H1 (cell line): ENCODE data around the gene TP53. TPM values are rescaled to one million over a fixed set of nuclear protein-coding genes. Genes with fewer than 3 reads are reported as not detected.

ENCODE experiments used
- CTCF ChIA-PET: fragments of 300-600 bp; sonication (Branson Sonifier 250); formaldehyde crosslinking; loops from one replicate; lab custom pipeline; 2021; ENCODE audit not compliant: partially characterized antibody; lab: Charles Lee
- POLR2A ChIA-PET: fragments of 300-600 bp; sonication (Branson Sonifier 250); formaldehyde crosslinking; loops from one replicate; lab custom pipeline; 2021; ENCODE audit warnings: inconsistent platforms; ENCODE audit not compliant: partially characterized antibody; lab: Charles Lee
- DNase-seq, 2 experiments: peaks; one replicate each; pipeline versions ENCODE4 v3.0.0 to v3.0.0-alpha.2; 2010 to 2022; ENCODE audit warnings: low spot score in 2 of 2, low read depth in 1 of 2, mixed read lengths in 1 of 2
- FAIRE-seq: peaks from 2 replicates; lab custom pipeline; 2011; peaks lifted over from hg19 to GRCh38; lab: Jason Lieb, UNC
- H2AFZ ChIP-seq: 2 replicates; pipeline ENCODE4 v1.8.1; 2012; ENCODE audit warnings: low read length, inconsistent platforms
- H2AK5ac ChIP-seq: 2 replicates; pipeline ENCODE4 v1.6.1; 2013; ENCODE audit warnings: low read depth, low read length
- H2BK120ac ChIP-seq: replicated peaks from 2 replicates; pipeline ENCODE3; 2013; ENCODE audit warnings: low read depth, low read length, inconsistent platforms
- H2BK12ac ChIP-seq: 2 replicates; pipeline ENCODE4 v1.6.1; 2013; ENCODE audit warnings: low read depth, low read length
- H2BK15ac ChIP-seq: 2 replicates; pipeline ENCODE4 v1.6.1; 2013; ENCODE audit warnings: low read length
- H2BK20ac ChIP-seq: 2 replicates; pipeline ENCODE4 v1.6.1; 2013; ENCODE audit warnings: low read length
- H2BK5ac ChIP-seq: 2 replicates; pipeline ENCODE4 v1.6.1; 2013; ENCODE audit warnings: low read depth, low read length
- H3K14ac ChIP-seq: 2 replicates; pipeline ENCODE4 v1.6.1; 2013; ENCODE audit warnings: inconsistent platforms; ENCODE audit not compliant: insufficient read length
- H3K18ac ChIP-seq: 2 replicates; pipeline ENCODE4 v1.6.1; 2013; ENCODE audit warnings: low read length; ENCODE audit errors: extremely low read depth
- H3K23ac ChIP-seq: 2 replicates; pipeline ENCODE4 v1.6.1; 2013; ENCODE audit warnings: inconsistent platforms; ENCODE audit not compliant: insufficient read length
- H3K23me2 ChIP-seq: 2 replicates; pipeline ENCODE4 v1.6.1; 2013; ENCODE audit warnings: low read depth, low read length
- H3K27ac ChIP-seq: 2 replicates; pipeline ENCODE4 v1.6.1; 2011; ENCODE audit warnings: low read depth, low read length, inconsistent platforms
- H3K27me3 ChIP-seq, 4 experiments: replicated peaks in 1 of 4; 1 replicate in 1 of 4; 2 replicates in 3 of 4; pipeline versions ENCODE4 v1.6.1 to v1.8.1; 2011 to 2013; ENCODE audit warnings: low read length in 3 of 4, mild to moderate bottlenecking in 3 of 4, inconsistent platforms in 2 of 4, mixed read lengths in 2 of 4, moderate library complexity in 1 of 4; ENCODE audit not compliant: control insufficient read depth in 3 of 4, insufficient read depth in 3 of 4; ENCODE audit errors: extremely low read depth in 1 of 4
- H3K36me3 ChIP-seq, 4 experiments: 2 replicates each; pipeline versions ENCODE4 v1.6.1 to v1.8.1; 2011 to 2013; ENCODE audit warnings: mild to moderate bottlenecking in 4 of 4, low read length in 3 of 4, moderate library complexity in 2 of 4, control low read depth in 1 of 4, inconsistent platforms in 1 of 4; ENCODE audit not compliant: insufficient read depth in 4 of 4, control insufficient read depth in 2 of 4
- H3K4ac ChIP-seq: replicated peaks from 2 replicates; pipeline ENCODE3; 2013; ENCODE audit warnings: low read length, low read depth, mixed read lengths, inconsistent platforms; ENCODE audit not compliant: insufficient read length
- H3K4me1 ChIP-seq, 4 experiments: replicated peaks in 1 of 4; 1 replicate in 1 of 4; 2 replicates in 3 of 4; pipeline versions ENCODE4 v1.6.1 to v1.8.1; 2011 to 2013; ENCODE audit warnings: low read length in 3 of 4, inconsistent platforms in 2 of 4, mixed read lengths in 1 of 4; ENCODE audit not compliant: insufficient read depth in 4 of 4, control insufficient read depth in 3 of 4
- H3K4me2 ChIP-seq, 2 experiments: 2 replicates each; pipeline versions ENCODE4 v1.6.1 to v1.8.1; 2011 to 2013; ENCODE audit warnings: low read depth in 2 of 2, low read length in 2 of 2, control low read depth in 1 of 2, inconsistent platforms in 1 of 2, mild to moderate bottlenecking in 1 of 2; ENCODE audit not compliant: insufficient read depth in 1 of 2
- H3K4me3 ChIP-seq, 4 experiments: fragments of 200-600, 300-600 bp in 1 of 4; sonication (generic), shearing (Covaris generic), sonication (Bioruptor Twin) in 1 of 4; 2 replicates each; pipeline versions ENCODE4 v1.5.1 to v1.8.1; 2011 to 2016; ENCODE audit warnings: low read length in 4 of 4, low read depth in 3 of 4, control low read depth in 2 of 4, inconsistent platforms in 2 of 4, mild to moderate bottlenecking in 2 of 4, mixed read lengths in 1 of 4, moderate library complexity in 1 of 4; ENCODE audit not compliant: insufficient read depth in 2 of 4; ENCODE audit errors: extremely low read depth in 1 of 4
- H3K56ac ChIP-seq: replicated peaks from 2 replicates; pipeline ENCODE3; 2013; ENCODE audit warnings: low read depth, mild to moderate bottlenecking, mixed read lengths, low read length, inconsistent platforms; ENCODE audit not compliant: insufficient read length
- H3K79me1 ChIP-seq: 2 replicates; pipeline ENCODE4 v1.6.1; 2013; ENCODE audit warnings: low read depth, low read length, control low read depth
- H3K79me2 ChIP-seq, 2 experiments: 2 replicates each; pipeline versions ENCODE4 v1.6.1 to v1.8.1; 2012 to 2013; ENCODE audit warnings: low read length in 2 of 2, mild to moderate bottlenecking in 2 of 2, inconsistent platforms in 1 of 2; ENCODE audit not compliant: insufficient read depth in 2 of 2, control insufficient read depth in 1 of 2
- H3K9ac ChIP-seq, 4 experiments: replicated peaks in 1 of 4; 1 replicate in 1 of 4; 2 replicates in 3 of 4; pipeline versions ENCODE4 v1.6.1 to v1.8.1; 2011 to 2013; ENCODE audit warnings: low read depth in 3 of 4, low read length in 3 of 4, control low read depth in 2 of 4, mild to moderate bottlenecking in 2 of 4, moderate library complexity in 2 of 4, inconsistent platforms in 1 of 4; ENCODE audit errors: extremely low read depth in 1 of 4
- H3K9me3 ChIP-seq, 2 experiments: 2 replicates each; pipeline versions ENCODE4 v1.6.1 to v1.8.1; 2012 to 2013; ENCODE audit warnings: mild to moderate bottlenecking in 2 of 2, moderate library complexity in 2 of 2, control low read depth in 1 of 2, inconsistent platforms in 1 of 2, low read depth in 1 of 2, low read length in 1 of 2, mixed read lengths in 1 of 2; ENCODE audit not compliant: insufficient read depth in 2 of 2
- H4K20me1 ChIP-seq, 2 experiments: replicated peaks in 1 of 2; 2 replicates each; pipeline versions ENCODE3 to v1.8.1; 2011 to 2013; ENCODE audit warnings: inconsistent platforms in 2 of 2, low read length in 2 of 2, mild to moderate bottlenecking in 1 of 2; ENCODE audit not compliant: insufficient read depth in 2 of 2, control insufficient read depth in 1 of 2
- H4K5ac ChIP-seq: 2 replicates; pipeline ENCODE4 v1.6.1; 2013; ENCODE audit warnings: low read length, low read depth, mixed read lengths, inconsistent platforms; ENCODE audit not compliant: insufficient read length
- H4K8ac ChIP-seq: 2 replicates; pipeline ENCODE4 v1.8.0; 2013; ENCODE audit warnings: mild to moderate bottlenecking, moderate library complexity, low read length, inconsistent platforms; ENCODE audit not compliant: insufficient read depth; ENCODE audit errors: extremely low read depth
- H4K91ac ChIP-seq: replicated peaks from 2 replicates; pipeline ENCODE3; 2013; ENCODE audit warnings: low read length, mixed read lengths, inconsistent platforms; ENCODE audit not compliant: insufficient read length
- BRCA1 ChIP-seq: IDR thresholded peaks from 2 replicates; pipeline ENCODE4 v1.6.1; 2012; ENCODE audit warnings: low read depth, low read length, improper control_type of control experiment
- CHD1 ChIP-seq: IDR thresholded peaks from 2 replicates; pipeline ENCODE4 v1.6.1; 2012; ENCODE audit warnings: low read depth, low read length, improper control_type of control experiment
- CHD2 ChIP-seq: IDR thresholded peaks from 2 replicates; pipeline ENCODE4 v1.6.1; 2012; ENCODE audit warnings: low read length, improper control_type of control experiment
- HDAC2 ChIP-seq, 2 experiments: fragments of 300-600 bp in 1 of 2; sonication (generic) in 1 of 2; IDR thresholded peaks; 2 replicates each; pipeline ENCODE4 v1.6.1; 2011 to 2012; ENCODE audit warnings: low read depth in 2 of 2, low read length in 2 of 2, mild to moderate bottlenecking in 2 of 2, moderate library complexity in 2 of 2, borderline replicate concordance in 1 of 2, inconsistent platforms in 1 of 2
- HDAC6 ChIP-seq: IDR thresholded peaks from one replicate; pipeline ENCODE4 v1.7.1; 2012; ENCODE audit warnings: low read depth, mild to moderate bottlenecking, inconsistent platforms, low read length, moderate library complexity
- PHF8 ChIP-seq: fragments of 200-600 bp; sonication (generic); conservative IDR thresholded peaks from 2 replicates; pipeline ENCODE4 v1.7.1; 2012; ENCODE audit warnings: low read depth, mild to moderate bottlenecking, inconsistent platforms, low read length, moderate library complexity
- RFX5 ChIP-seq: IDR thresholded peaks from 2 replicates; pipeline ENCODE4 v1.6.1; 2011; ENCODE audit warnings: low read depth, low read length, improper control_type of control experiment, borderline replicate concordance
- RNF2 ChIP-seq: fragments of 200-900, 300-1000 bp; sonication (generic); IDR thresholded peaks from 2 replicates; pipeline ENCODE4 v1.7.1; 2016; ENCODE audit warnings: borderline replicate concordance, low read depth, mild to moderate bottlenecking, antibody characterized with exemption, low read length; ENCODE audit not compliant: poor library complexity, severe bottlenecking; ENCODE audit errors: missing control alignments
- TAF7 ChIP-seq: optimal IDR thresholded peaks from 2 replicates; pipeline ENCODE3; 2011; ENCODE audit warnings: low read depth, mild to moderate bottlenecking, inconsistent platforms, low read length, moderate library complexity, borderline replicate concordance
- TBP ChIP-seq: IDR thresholded peaks from 2 replicates; pipeline ENCODE4 v1.6.1; 2011; ENCODE audit warnings: low read depth, low read length, improper control_type of control experiment
- WGBS, 2 experiments: shearing (Covaris generic) in 1 of 2; methylation state at CpG; one replicate each; pipeline versions ENCODE4 v1.1.6 to v1.1.7; 2013 to 2015; ENCODE audit warnings: low lambda C conversion rate in 2 of 2, mixed read lengths in 2 of 2, inconsistent platforms in 1 of 2, low coverage in 1 of 2, missing lambda C conversion rate in 1 of 2; ENCODE audit not compliant: insufficient replicate concordance in 2 of 2, insufficient coverage in 1 of 2, insufficient read length in 1 of 2; ENCODE audit errors: extremely low coverage in 1 of 2, missing lambda C conversion rate in 1 of 2; 5-methylcytosine and 5-hydroxymethylcytosine counted together
- polyA plus RNA-seq, 7 experiments: library from polyadenylated mRNA; depleted of rRNA in 3 of 7; stranded (reverse) in 5 of 7; unstranded in 2 of 7; fragments of >200 nt in 5 of 7; fragments of 200-250 nt in 2 of 7; gene quantifications; 1 replicate in 5 of 7; 2 replicates in 1 of 7; 4 replicates in 1 of 7; pipeline versions ENCODE4 v1.2.1 to v1.2.3, GENCODE V29; 2011 to 2013; ENCODE audit warnings: missing spikeins in 2 of 7, mixed read lengths in 2 of 7
- total RNA-seq: library from RNA; stranded (reverse); fragmentation: NEBNext Ultra II Directional; extraction: Animal tissue kit (Norgen Biotek cat#: 25700); gene quantifications from 2 replicates; pipeline ENCODE4 v1.2.1, GENCODE V29; 2021

Gene TP53
- total and polyA plus RNA-seq, 2 of the 8 experiments (the other 6 are each of a cell fraction or from before 2014, with no cell fraction given), result 143 to 198 TPM

DNA sequence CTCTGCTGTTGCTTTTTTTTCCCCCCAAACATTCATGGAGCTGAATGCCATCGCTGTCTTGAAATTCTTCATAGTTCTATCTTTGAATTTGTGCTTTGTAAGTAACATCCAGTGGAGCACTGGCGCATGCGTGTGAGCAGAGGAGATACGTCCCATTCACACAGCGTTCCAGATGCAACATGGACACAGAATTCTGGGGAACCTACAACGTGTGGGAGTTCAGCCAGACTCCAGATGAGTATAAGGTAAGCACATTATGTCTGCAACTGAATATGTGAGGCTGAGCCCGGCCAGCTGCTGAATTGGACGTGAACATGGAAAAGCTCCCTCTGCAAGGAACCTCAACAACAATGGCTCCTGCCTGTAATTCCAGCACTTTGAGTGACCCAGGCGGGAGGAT is 40.8 kb downstream of the TP53 start:
- no peak overlapping the region for H3K4me2 ChIP-seq
- H4K8ac ChIP-seq, result no peak overlapping the region
- no peak overlapping the region for H3K14ac ChIP-seq
- peaks cover 0 to 7% (median 4%) of the 10 kb centered on the region in 4 experiments; a peak in 5 of 7 replicates for H3K4me1 ChIP-seq
- no peak for TF ChIP-seq HDAC2 (IDR thresholded peaks at IDR 0.05; ENCODE audit: borderline replicate concordance in 1 of 2, low read depth in 2 of 2, low read length in 2 of 2)
- TF ChIP-seq CHD2, result no peak
- TF ChIP-seq HDAC6, result no peak
- no peak for TF ChIP-seq TAF7
- TF ChIP-seq RNF2, result no peak
- no peak for TF ChIP-seq RFX5
- TF ChIP-seq BRCA1, result no peak
- no peak for TF ChIP-seq PHF8
- no peak for TF ChIP-seq CHD1
- no peak for TF ChIP-seq TBP
- H2BK120ac ChIP-seq, result no peak overlapping the region
- H4K5ac ChIP-seq, result no peak overlapping the region
- no peak overlapping the region for H2BK5ac ChIP-seq
- ChIA-PET CTCF (interaction anchor here (1.0 to 18.2 kb wide), 6 partner anchors 13 to 41 kb away, joined by 3 to 211 read pairs (median 13); partner anchors contain the start of genes SAT2, SHBG, TP53 and WRAP53), POLR2A (interaction anchor here (58.0 to 79.4 kb wide), 2 partner anchors 6 to 20 kb away, joined by 2272 read pairs; partner anchors contain the start of genes ATP1B2, FXR2, SAT2 and SHBG)
- no peaks in the 10 kb centered on the region for H3K9me3 ChIP-seq
- H3K56ac ChIP-seq, result no peak overlapping the region
- FAIRE-seq (no peak), DNase-seq (no peak)
- H3K36me3 ChIP-seq, result no peaks in the 10 kb centered on the region
- no peak overlapping the region for H3K4me3 ChIP-seq
- H4K91ac ChIP-seq, result no peak overlapping the region
- peaks cover 9% of the 10 kb centered on the region for H3K23me2 ChIP-seq
- no peak overlapping the region for H3K4ac ChIP-seq
- H2BK15ac ChIP-seq, result no peak overlapping the region
- H3K27me3 ChIP-seq, result peaks cover 0 to 4% (median 1%) of the 10 kb centered on the region in 4 experiments; a peak in 3 of 7 replicates
- no peak overlapping the region for H2AK5ac ChIP-seq
- no peak overlapping the region for H2BK20ac ChIP-seq
- H3K23ac ChIP-seq, result no peak overlapping the region
- H3K79me2 ChIP-seq, result no peaks in the 10 kb centered on the region
- 82% methylated on average over 9 of the region's 9 CpGs; no CpG with 5 or more reads in 1 of the 2 experiments for WGBS, 2 experiments
- no peak overlapping the region for H3K18ac ChIP-seq
- H2AFZ ChIP-seq, result no peak overlapping the region
- H2BK12ac ChIP-seq, result no peak overlapping the region
- no peaks in the 10 kb centered on the region for H3K79me1 ChIP-seq
- peaks cover 0 to 1% of the 10 kb centered on the region in 2 experiments for H4K20me1 ChIP-seq
- no peak overlapping the region for H3K27ac ChIP-seq
- H3K9ac ChIP-seq, result no peak overlapping the region
